Hematopoietic multipotent progenitor cell (in vitro differentiated cells): ENCODE measurements around the gene TMEM235. TPM values are rescaled to one million over a fixed set of nuclear protein-coding genes. Genes with fewer than 3 reads are reported as not detected.
"Not testable (repeated sequence)": the region's sequence is repeated elsewhere in the genome, so short reads cannot be mapped to it uniquely, and the experiment has no call there.

ENCODE experiments used
- DNase-seq, 3 donors: peaks; one replicate each; pipeline ENCODE4 v3.0.0-alpha.2; 2011 to 2015; ENCODE audit warnings: low read depth in 2 of 3, low spot score in 2 of 3
- total RNA-seq: library from RNA; depleted of rRNA; stranded (reverse); fragments of >200 nt; gene quantifications from one replicate; pipeline ENCODE4 v1.2.3, GENCODE V29; 2012

Gene TMEM235
- total RNA-seq, 1 donor: under 0.01 TPM

- no peak for DNase-seq
Observed at GRCh38 chr17:78252701-78253635, 21.5 kb downstream of the TMEM235 start.

GRCh38 chr17:78253636-78253945, 22.2 kb downstream of the TMEM235 start:
- not testable (repeated sequence) for DNase-seq

- peak; percentile 62 to 77 (median 73) for DNase-seq
Observed at GRCh38 chr17:78253946-78254672, 22.7 kb downstream of the TMEM235 start.

- DNase-seq: no peak
Observed at GRCh38 chr17:78255029-78255656, 23.7 kb downstream of the TMEM235 start.

GRCh38 chr17:78255953-78256706, 24.7 kb downstream of the TMEM235 start:
- no peak for DNase-seq

- DNase-seq: no peak
Observed at GRCh38 chr17:78256707-78257591, 25.5 kb downstream of the TMEM235 start.

GRCh38 chr17:78257810-78258322, 26.4 kb downstream of the TMEM235 start:
- DNase-seq: peak in 2 of 3 donors; percentile 76 to 78

- peak; percentile 45 to 96 (median 87) for DNase-seq
Observed at GRCh38 chr17:78258323-78259191, 27.1 kb downstream of the TMEM235 start.

GRCh38 chr17:78259192-78259554, 27.7 kb downstream of the TMEM235 start:
- DNase-seq: no peak

GRCh38 chr17:78263063-78263735, 31.8 kb downstream of the TMEM235 start:
- DNase-seq: peak in 2 of 3 donors; percentile 70 to 88

GRCh38 chr17:78263736-78264340, 32.4 kb downstream of the TMEM235 start:
- DNase-seq: no peak

GRCh38 chr17:78264590-78264989, 33.2 kb downstream of the TMEM235 start:
- no peak for DNase-seq

GRCh38 chr17:78265121-78265520, 33.7 kb downstream of the TMEM235 start:
- no peak for DNase-seq

GRCh38 chr17:78266231-78266631, 34.8 kb downstream of the TMEM235 start:
- no peak for DNase-seq

GRCh38 chr17:78266771-78267170, 35.3 kb downstream of the TMEM235 start:
- DNase-seq: no peak

- no peak for DNase-seq
Observed at GRCh38 chr17:78267253-78268073, 36.0 kb downstream of the TMEM235 start.
